SK-N-SH (cell line): ENCODE results near the gene BTBD9. TPM values are rescaled to one million over a fixed set of nuclear protein-coding genes. Genes with fewer than 3 reads are reported as not detected.

Experiments
- CTCF ChIA-PET: fragments of 300-600, 350-600 bp; formaldehyde crosslinking; extraction: SDS; loops from one replicate; lab custom pipeline; 2021; lab: Yijun Ruan, JAX
- POLR2A ChIA-PET: fragments of 350-600 bp; sonication (Branson Sonifier 250); formaldehyde crosslinking; extraction: SDS; loops from one replicate; lab custom pipeline; 2020; ENCODE audit warnings: antibody characterized with exemption, inconsistent platforms; lab: Yijun Ruan, JAX
- DNase-seq: peaks from one replicate; pipeline ENCODE4 v3.0.0; 2012
- H2AFZ ChIP-seq: fragments of 200-600 bp; sonication (generic); 2 replicates; pipeline ENCODE4 v1.8.1; 2016; ENCODE audit warnings: antibody characterized with exemption, mild to moderate bottlenecking, low read depth
- H3F3A ChIP-seq: fragments of 200-600 bp; sonication (generic); replicated peaks from 2 replicates; pipeline ENCODE3; 2016; ENCODE audit warnings: antibody characterized with exemption, mild to moderate bottlenecking; ENCODE audit not compliant: insufficient read depth
- H3K27ac ChIP-seq, 2 experiments: fragments of 200-500 bp in 1 of 2; fragments of 200-600 bp in 1 of 2; sonication (Bioruptor generic) in 1 of 2; sonication (generic), shearing (Covaris generic) in 1 of 2; 2 replicates each; pipeline versions ENCODE4 v1.5.1 to v1.6.1; 2014 to 2016; ENCODE audit warnings: low read depth in 2 of 2, inconsistent platforms in 1 of 2, low read length in 1 of 2, mild to moderate bottlenecking in 1 of 2, mixed read lengths in 1 of 2
- H3K27me3 ChIP-seq: fragments of 200-600 bp; sonication (generic), shearing (Covaris generic); 2 replicates; pipeline ENCODE4 v1.6.1; 2016; ENCODE audit warnings: mixed run types; ENCODE audit not compliant: insufficient read depth
- H3K36me3 ChIP-seq, 2 experiments: fragments of 200-500 bp in 1 of 2; fragments of 200-600 bp in 1 of 2; sonication (Bioruptor generic) in 1 of 2; sonication (generic) in 1 of 2; replicated peaks in 1 of 2; 2 replicates each; pipeline versions ENCODE3 to v1.5.1; 2014 to 2016; ENCODE audit warnings: low read length in 1 of 2, mild to moderate bottlenecking in 1 of 2; ENCODE audit not compliant: insufficient read depth in 2 of 2, control insufficient read depth in 1 of 2
- H3K4me1 ChIP-seq, 2 experiments: fragments of 200-500 bp in 1 of 2; fragments of 200-600 bp in 1 of 2; sonication (Bioruptor generic) in 1 of 2; sonication (generic), shearing (Covaris generic) in 1 of 2; 2 replicates each; pipeline versions ENCODE4 v1.5.1 to v1.6.1; 2014 to 2016; ENCODE audit warnings: low read depth in 1 of 2, low read length in 1 of 2, mixed run types in 1 of 2; ENCODE audit not compliant: insufficient read depth in 2 of 2, control insufficient read depth in 1 of 2
- H3K4me2 ChIP-seq: fragments of 200-600 bp; sonication (generic), shearing (Covaris generic); 2 replicates; pipeline ENCODE4 v1.6.1; 2017; ENCODE audit warnings: mixed run types
- H3K4me3 ChIP-seq, 2 experiments: fragments of 200-500 bp in 1 of 2; fragments of 200-600 bp in 1 of 2; sonication (Bioruptor generic) in 1 of 2; sonication (generic), shearing (Covaris generic) in 1 of 2; 2 replicates each; pipeline versions ENCODE4 v1.5.1 to v1.8.1; 2014 to 2016; ENCODE audit warnings: low read depth in 2 of 2, inconsistent platforms in 1 of 2, low read length in 1 of 2, mild to moderate bottlenecking in 1 of 2, mixed read lengths in 1 of 2, moderate library complexity in 1 of 2
- H3K79me2 ChIP-seq: fragments of 200-600 bp; sonication (generic); 2 replicates; pipeline ENCODE4 v1.8.1; 2017; ENCODE audit warnings: mild to moderate bottlenecking; ENCODE audit not compliant: insufficient read depth
- H3K9ac ChIP-seq: fragments of 200-600 bp; sonication (generic); 2 replicates; pipeline ENCODE4 v1.6.1; 2017; ENCODE audit warnings: mixed run types
- H3K9me2 ChIP-seq: fragments of 200-600 bp; sonication (generic); 2 replicates; pipeline ENCODE4 v1.6.1; 2017; ENCODE audit warnings: mixed run types
- H3K9me3 ChIP-seq: fragments of 200-600 bp; sonication (generic); 2 replicates; pipeline ENCODE4 v1.6.1; 2017; ENCODE audit warnings: mixed run types, mild to moderate bottlenecking, moderate library complexity
- H4K20me1 ChIP-seq: fragments of 200-600 bp; sonication (generic); 2 replicates; pipeline ENCODE4 v1.6.1; 2017; ENCODE audit warnings: mild to moderate bottlenecking, mixed run types; ENCODE audit not compliant: insufficient read depth
- ELF1 ChIP-seq: IDR thresholded peaks from 2 replicates; pipeline ENCODE4 v1.4.0; 2012
- FOXJ3 ChIP-seq: sonication (generic); formaldehyde crosslinking; IDR thresholded peaks from 2 replicates; pipeline ENCODE4 v1.5.1; 2020; ENCODE audit warnings: mild to moderate bottlenecking, missing genetic modification reagents
- FOXM1 ChIP-seq: IDR thresholded peaks from 2 replicates; pipeline ENCODE4 v1.4.0; 2012; ENCODE audit warnings: low read depth, mild to moderate bottlenecking
- GABPA ChIP-seq: IDR thresholded peaks from 2 replicates; pipeline ENCODE4 v1.4.0; 2012; ENCODE audit warnings: low read depth, mild to moderate bottlenecking
- GATA2 ChIP-seq: sonication (generic); formaldehyde crosslinking; IDR thresholded peaks from 2 replicates; pipeline ENCODE4 v1.5.0; 2020; ENCODE audit warnings: mild to moderate bottlenecking, missing genetic modification reagents
- JUND ChIP-seq: IDR thresholded peaks from 2 replicates; pipeline ENCODE4 v1.4.0; 2012
- MEF2A ChIP-seq: IDR thresholded peaks from 2 replicates; pipeline ENCODE4 v1.4.0; 2012; ENCODE audit warnings: low read depth, borderline replicate concordance
- MXI1 ChIP-seq: IDR thresholded peaks from 2 replicates; pipeline ENCODE4 v1.6.1; 2012; ENCODE audit warnings: mild to moderate bottlenecking, low read depth, low read length, improper control_type of control experiment
- POLR2AphosphoS5 ChIP-seq: IDR thresholded peaks from 2 replicates; pipeline ENCODE4 v1.6.1; 2012; ENCODE audit warnings: low read depth, low read length
- RAD21 ChIP-seq: IDR thresholded peaks from 2 replicates; pipeline ENCODE4 v1.6.1; 2012; ENCODE audit warnings: mild to moderate bottlenecking, low read length
- RCOR1 ChIP-seq: fragments of 150-350 bp; IDR thresholded peaks from 2 replicates; pipeline ENCODE4 v1.6.1; 2017; ENCODE audit warnings: antibody characterized with exemption, low read length
- SIN3A ChIP-seq: IDR thresholded peaks from 2 replicates; pipeline ENCODE4 v1.6.1; 2012; ENCODE audit warnings: low read depth, mild to moderate bottlenecking, low read length, moderate library complexity, borderline replicate concordance
- TCF12 ChIP-seq: IDR thresholded peaks from 2 replicates; pipeline ENCODE4 v1.4.0; 2012
- TEAD4 ChIP-seq: IDR thresholded peaks from 2 replicates; pipeline ENCODE4 v1.4.0; 2012; ENCODE audit warnings: mild to moderate bottlenecking, borderline replicate concordance; ENCODE audit not compliant: insufficient read depth
- WGBS: methylation state at CpG from one replicate; pipeline ENCODE4 v1.1.6; 2017; ENCODE audit warnings: low lambda C conversion rate; 5-methylcytosine and 5-hydroxymethylcytosine counted together
- polyA plus RNA-seq, 3 experiments: library from polyadenylated mRNA; depleted of rRNA; stranded (reverse); fragments of >200 nt; gene quantifications; 2 replicates each; pipeline ENCODE4 v1.2.3, GENCODE V29; 2012
- TF ChIP-seq, protein P1 (sequence below): fragments of 200-600 bp; sonication (generic); IDR thresholded peaks from 2 replicates; pipeline ENCODE4 v1.6.1; 2017; ENCODE audit warnings: antibody characterized with exemption, mild to moderate bottlenecking, moderate library complexity
- TF ChIP-seq, protein P2 (sequence below): IDR thresholded peaks from 2 replicates; pipeline ENCODE4 v1.4.0; 2012; ENCODE audit warnings: low read depth, borderline replicate concordance
- TF ChIP-seq, protein P3 (sequence below): fragments of 150-350 bp; IDR thresholded peaks from 2 replicates; pipeline ENCODE4 v1.6.1; 2017; ENCODE audit warnings: antibody characterized with exemption, low read length, low read depth, borderline replicate concordance

Gene BTBD9
- polyA plus RNA-seq, 1 of the 3 experiments (the other 2 are of a cell fraction), result 2.2 TPM

DNA sequence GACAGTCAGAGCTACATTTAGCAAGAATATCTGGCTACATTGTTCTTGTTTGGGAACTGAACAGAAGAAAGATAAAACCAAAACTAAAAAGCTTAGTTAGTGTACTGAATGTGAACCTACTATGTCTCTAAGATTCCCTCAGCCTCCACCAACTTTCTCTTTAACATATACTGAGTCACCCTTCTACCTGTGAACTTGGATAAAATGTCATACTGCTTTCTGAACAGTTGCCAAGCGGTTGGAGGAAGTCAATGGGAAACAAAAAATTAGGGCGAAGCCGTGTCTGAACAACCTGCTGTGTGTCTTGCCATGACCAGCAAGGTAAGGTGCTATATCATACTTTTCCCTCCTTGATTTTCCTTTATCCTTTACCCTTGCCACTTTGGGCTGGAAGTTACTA is 243.5 kb downstream of the BTBD9 start:
- no peak for DNase-seq
- POLR2A ChIA-PET, result no interaction called here
- CTCF ChIA-PET, result interaction anchor here (1.4 kb wide), 1 partner anchor 116 kb away, joined by 4 read pairs; no protein-coding TSS in a partner anchor

DNA sequence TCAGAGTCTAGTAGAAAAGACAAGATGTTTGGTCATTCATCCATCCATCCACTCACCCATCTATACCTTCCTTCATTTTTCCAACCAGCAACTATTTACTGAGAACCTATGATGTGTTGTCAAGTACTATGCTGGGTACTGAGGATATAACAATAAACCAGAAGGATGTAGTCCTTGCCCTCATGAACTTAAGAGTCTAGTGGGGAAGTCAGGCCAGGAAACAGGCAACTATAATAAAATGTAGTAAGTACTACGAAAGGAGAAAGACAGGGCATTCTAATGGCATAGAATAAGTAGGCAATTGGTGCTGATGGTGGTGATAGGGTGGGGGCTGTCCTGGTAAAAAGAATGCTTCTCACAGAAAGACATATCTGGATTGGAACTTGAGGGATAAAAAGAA is 245.7 kb downstream of the BTBD9 start:
- 96% methylated on average over 1 of the region's 1 CpG for WGBS
- H3K4me1 ChIP-seq, result peaks cover 8 to 20% of the 10 kb centered on the region in 2 experiments
- no peak overlapping the region for H3K27ac ChIP-seq
- H3K36me3 ChIP-seq, result no peaks in the 10 kb centered on the region
- no peaks in the 10 kb centered on the region for H4K20me1 ChIP-seq
- no peaks in the 10 kb centered on the region for H3K9me3 ChIP-seq
- no peaks in the 10 kb centered on the region for H3K79me2 ChIP-seq
- no peaks in the 10 kb centered on the region for H3K27me3 ChIP-seq
- H3K9me2 ChIP-seq, result no peaks in the 10 kb centered on the region
- no peak overlapping the region for H2AFZ ChIP-seq
- H3K4me3 ChIP-seq, result no peak overlapping the region
- peaks cover 5% of the 10 kb centered on the region for H3F3A ChIP-seq
- H3K4me2 ChIP-seq, result no peak overlapping the region
- CTCF ChIA-PET, result no interaction called here
- no peak overlapping the region for H3K9ac ChIP-seq
- TF ChIP-seq RCOR1, result no peak
- TF ChIP-seq, all 33 proteins: peak for 0
- no peak for DNase-seq
- POLR2A ChIA-PET, result no interaction called here

More for the DNA sequence above, 243.5 kb downstream of the BTBD9 start:
- Histone ChIP-seq H3K4me3 (no peak overlapping the region), H3F3A (peaks cover 5% of the 10 kb centered on the region), H3K9ac (no peak overlapping the region), H3K27ac (no peak overlapping the region), H3K4me2 (no peak overlapping the region), H3K4me1 (peaks cover 8 to 11% of the 10 kb centered on the region in 2 experiments), H3K79me2 (no peaks in the 10 kb centered on the region), H3K36me3 (no peaks in the 10 kb centered on the region), H3K9me2 (no peaks in the 10 kb centered on the region), H3K9me3 (no peaks in the 10 kb centered on the region), H3K27me3 (no peaks in the 10 kb centered on the region), H4K20me1 (no peaks in the 10 kb centered on the region), H2AFZ (no peak overlapping the region)
- TF ChIP-seq MEF2A (no peak), MXI1 (no peak), GABPA (no peak), FOXM1 (no peak), TEAD4 (no peak), TCF12 (no peak), FOXJ3 (no peak), SIN3A (no peak), JUND (no peak), RAD21 (no peak), GATA2 (no peak), ELF1 (no peak), POLR2AphosphoS5 (no peak)
- TF ChIP-seq, protein P1, sequence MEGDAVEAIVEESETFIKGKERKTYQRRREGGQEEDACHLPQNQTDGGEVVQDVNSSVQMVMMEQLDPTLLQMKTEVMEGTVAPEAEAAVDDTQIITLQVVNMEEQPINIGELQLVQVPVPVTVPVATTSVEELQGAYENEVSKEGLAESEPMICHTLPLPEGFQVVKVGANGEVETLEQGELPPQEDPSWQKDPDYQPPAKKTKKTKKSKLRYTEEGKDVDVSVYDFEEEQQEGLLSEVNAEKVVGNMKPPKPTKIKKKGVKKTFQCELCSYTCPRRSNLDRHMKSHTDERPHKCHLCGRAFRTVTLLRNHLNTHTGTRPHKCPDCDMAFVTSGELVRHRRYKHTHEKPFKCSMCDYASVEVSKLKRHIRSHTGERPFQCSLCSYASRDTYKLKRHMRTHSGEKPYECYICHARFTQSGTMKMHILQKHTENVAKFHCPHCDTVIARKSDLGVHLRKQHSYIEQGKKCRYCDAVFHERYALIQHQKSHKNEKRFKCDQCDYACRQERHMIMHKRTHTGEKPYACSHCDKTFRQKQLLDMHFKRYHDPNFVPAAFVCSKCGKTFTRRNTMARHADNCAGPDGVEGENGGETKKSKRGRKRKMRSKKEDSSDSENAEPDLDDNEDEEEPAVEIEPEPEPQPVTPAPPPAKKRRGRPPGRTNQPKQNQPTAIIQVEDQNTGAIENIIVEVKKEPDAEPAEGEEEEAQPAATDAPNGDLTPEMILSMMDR, result no peak
- TF ChIP-seq, protein P2, sequence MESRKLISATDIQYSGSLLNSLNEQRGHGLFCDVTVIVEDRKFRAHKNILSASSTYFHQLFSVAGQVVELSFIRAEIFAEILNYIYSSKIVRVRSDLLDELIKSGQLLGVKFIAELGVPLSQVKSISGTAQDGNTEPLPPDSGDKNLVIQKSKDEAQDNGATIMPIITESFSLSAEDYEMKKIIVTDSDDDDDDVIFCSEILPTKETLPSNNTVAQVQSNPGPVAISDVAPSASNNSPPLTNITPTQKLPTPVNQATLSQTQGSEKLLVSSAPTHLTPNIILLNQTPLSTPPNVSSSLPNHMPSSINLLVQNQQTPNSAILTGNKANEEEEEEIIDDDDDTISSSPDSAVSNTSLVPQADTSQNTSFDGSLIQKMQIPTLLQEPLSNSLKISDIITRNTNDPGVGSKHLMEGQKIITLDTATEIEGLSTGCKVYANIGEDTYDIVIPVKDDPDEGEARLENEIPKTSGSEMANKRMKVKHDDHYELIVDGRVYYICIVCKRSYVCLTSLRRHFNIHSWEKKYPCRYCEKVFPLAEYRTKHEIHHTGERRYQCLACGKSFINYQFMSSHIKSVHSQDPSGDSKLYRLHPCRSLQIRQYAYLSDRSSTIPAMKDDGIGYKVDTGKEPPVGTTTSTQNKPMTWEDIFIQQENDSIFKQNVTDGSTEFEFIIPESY, result no peak
- TF ChIP-seq, protein P3, sequence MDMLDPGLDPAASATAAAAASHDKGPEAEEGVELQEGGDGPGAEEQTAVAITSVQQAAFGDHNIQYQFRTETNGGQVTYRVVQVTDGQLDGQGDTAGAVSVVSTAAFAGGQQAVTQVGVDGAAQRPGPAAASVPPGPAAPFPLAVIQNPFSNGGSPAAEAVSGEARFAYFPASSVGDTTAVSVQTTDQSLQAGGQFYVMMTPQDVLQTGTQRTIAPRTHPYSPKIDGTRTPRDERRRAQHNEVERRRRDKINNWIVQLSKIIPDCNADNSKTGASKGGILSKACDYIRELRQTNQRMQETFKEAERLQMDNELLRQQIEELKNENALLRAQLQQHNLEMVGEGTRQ, result no peak
- WGBS, result 92% methylated on average over 3 of the region's 3 CpGs
